ENCODE results near the gene PLEKHM2. TPM values are rescaled to one million over a fixed set of nuclear protein-coding genes. Genes with fewer than 3 reads are reported as not detected.

Gene PLEKHM2
- total RNA-seq, 2 donors from 2014 or later, result 54.8 to 72.8 TPM

- H3K27ac Mint-ChIP-seq, result no peak overlapping the region
- H3K27me3 Mint-ChIP-seq, result no peaks in the 10 kb centered on the region
- DNase-seq (no peak), ATAC-seq (no peak)
- no peaks in the 10 kb centered on the region for H3K36me3 Mint-ChIP-seq (ENCODE audit: low read depth)
- H3K4me1 Mint-ChIP-seq, result peaks cover 6% of the 10 kb centered on the region
- no peaks in the 10 kb centered on the region for H3K9me3 ChIP-seq (ENCODE audit: control insufficient read depth, low read length, poor library complexity, severe bottlenecking)
- H3K4me3 Mint-ChIP-seq, result no peak overlapping the region
These were observed 52.8 kb downstream of the PLEKHM2 start for GRCh38 chr1:15736892-15737261.

GRCh38 chr1:15737324-15738319, 53.5 kb downstream of the PLEKHM2 start:
- H3K9me3 ChIP-seq (ENCODE audit: control insufficient read depth, low read length, poor library complexity, severe bottlenecking), result no peaks in the 10 kb centered on the region
- Mint-ChIP-seq H3K4me1 (peaks cover 6% of the 10 kb centered on the region), H3K27ac (peak overlapping the region; percentile 9), H3K4me3 (no peak overlapping the region), H3K27me3 (no peaks in the 10 kb centered on the region), H3K36me3 (ENCODE audit: low read depth) (no peaks in the 10 kb centered on the region)
- ATAC-seq (no peak), DNase-seq (no peak)

DNA sequence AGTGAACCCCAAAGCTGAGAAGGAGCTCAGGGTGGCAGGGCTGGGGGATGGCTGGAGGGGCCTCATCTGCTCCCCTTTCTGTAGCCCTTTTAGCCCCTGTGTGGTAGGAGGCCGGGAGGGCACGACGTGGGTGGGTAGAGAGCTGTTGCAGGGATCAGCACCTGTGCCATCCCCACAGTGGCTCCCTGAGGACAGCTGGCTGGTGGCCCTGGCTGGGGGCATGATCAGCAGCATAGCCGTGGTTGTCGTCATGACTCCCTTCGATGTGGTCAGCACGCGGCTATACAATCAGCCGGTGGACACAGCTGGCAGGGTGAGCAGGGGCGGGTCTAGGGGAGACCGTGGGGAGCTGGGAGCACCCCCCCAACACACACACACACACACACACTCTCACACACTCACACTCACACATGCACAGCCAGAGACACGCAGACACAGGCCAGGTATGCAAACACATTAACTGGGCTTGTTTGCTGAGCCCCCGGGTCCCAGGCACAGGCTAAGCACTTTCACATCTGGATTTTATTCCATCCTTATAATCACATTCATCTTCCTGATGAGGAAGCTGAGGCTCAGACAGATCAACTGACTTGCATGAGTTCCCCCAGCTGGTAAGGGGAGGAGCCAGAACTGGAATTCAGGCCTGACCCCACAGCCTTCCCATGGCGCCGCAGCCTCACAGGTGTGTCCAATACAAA, 54.4 kb downstream of the PLEKHM2 start:
- Mint-ChIP-seq H3K4me1 (peaks cover 6% of the 10 kb centered on the region), H3K36me3 (ENCODE audit: low read depth) (no peaks in the 10 kb centered on the region), H3K4me3 (no peak overlapping the region), H3K27me3 (no peaks in the 10 kb centered on the region), H3K27ac (no peak overlapping the region)
- H3K9me3 ChIP-seq (ENCODE audit: control insufficient read depth, low read length, poor library complexity, severe bottlenecking), result no peaks in the 10 kb centered on the region
- DNase-seq, result no peak
- no peak for ATAC-seq

DNA sequence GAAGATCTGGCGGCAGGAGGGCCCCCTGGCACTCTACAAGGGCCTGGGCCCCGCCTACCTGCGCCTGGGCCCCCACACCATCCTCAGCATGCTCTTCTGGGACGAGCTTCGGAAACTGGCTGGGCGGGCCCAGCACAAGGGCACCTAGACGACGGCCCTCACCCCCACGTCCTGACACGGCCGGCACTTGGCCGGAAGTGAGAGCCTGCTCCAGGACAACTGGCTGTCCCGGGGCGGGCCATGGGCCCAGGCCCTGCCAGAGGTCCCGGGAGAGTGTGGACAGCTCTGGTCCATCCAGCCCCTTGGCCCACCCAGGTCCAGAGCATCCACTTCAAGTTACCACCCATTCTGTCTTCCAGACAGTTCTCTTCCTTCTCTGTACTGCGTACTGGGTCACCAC, 55.1 kb downstream of the PLEKHM2 start:
- no peaks in the 10 kb centered on the region for H3K9me3 ChIP-seq (ENCODE audit: control insufficient read depth, low read length, poor library complexity, severe bottlenecking)
- peaks cover 6% of the 10 kb centered on the region for H3K4me1 Mint-ChIP-seq
- DNase-seq (no peak), ATAC-seq (no peak)
- H3K27ac Mint-ChIP-seq, result no peak overlapping the region
- H3K36me3 Mint-ChIP-seq (ENCODE audit: low read depth), result no peaks in the 10 kb centered on the region
- H3K4me3 Mint-ChIP-seq, result no peak overlapping the region
- H3K27me3 Mint-ChIP-seq, result no peaks in the 10 kb centered on the region

GRCh38 chr1:15739745-15740144, 55.6 kb downstream of the PLEKHM2 start:
- DNase-seq (no peak), ATAC-seq (no peak)
- no peaks in the 10 kb centered on the region for H3K36me3 Mint-ChIP-seq (ENCODE audit: low read depth)
- no peak overlapping the region for H3K27ac Mint-ChIP-seq
- no peak overlapping the region for H3K4me3 Mint-ChIP-seq
- peaks cover 8% of the 10 kb centered on the region for H3K4me1 Mint-ChIP-seq
- H3K27me3 Mint-ChIP-seq, result no peaks in the 10 kb centered on the region
- no peaks in the 10 kb centered on the region for H3K9me3 ChIP-seq (ENCODE audit: control insufficient read depth, low read length, poor library complexity, severe bottlenecking)

DNA sequence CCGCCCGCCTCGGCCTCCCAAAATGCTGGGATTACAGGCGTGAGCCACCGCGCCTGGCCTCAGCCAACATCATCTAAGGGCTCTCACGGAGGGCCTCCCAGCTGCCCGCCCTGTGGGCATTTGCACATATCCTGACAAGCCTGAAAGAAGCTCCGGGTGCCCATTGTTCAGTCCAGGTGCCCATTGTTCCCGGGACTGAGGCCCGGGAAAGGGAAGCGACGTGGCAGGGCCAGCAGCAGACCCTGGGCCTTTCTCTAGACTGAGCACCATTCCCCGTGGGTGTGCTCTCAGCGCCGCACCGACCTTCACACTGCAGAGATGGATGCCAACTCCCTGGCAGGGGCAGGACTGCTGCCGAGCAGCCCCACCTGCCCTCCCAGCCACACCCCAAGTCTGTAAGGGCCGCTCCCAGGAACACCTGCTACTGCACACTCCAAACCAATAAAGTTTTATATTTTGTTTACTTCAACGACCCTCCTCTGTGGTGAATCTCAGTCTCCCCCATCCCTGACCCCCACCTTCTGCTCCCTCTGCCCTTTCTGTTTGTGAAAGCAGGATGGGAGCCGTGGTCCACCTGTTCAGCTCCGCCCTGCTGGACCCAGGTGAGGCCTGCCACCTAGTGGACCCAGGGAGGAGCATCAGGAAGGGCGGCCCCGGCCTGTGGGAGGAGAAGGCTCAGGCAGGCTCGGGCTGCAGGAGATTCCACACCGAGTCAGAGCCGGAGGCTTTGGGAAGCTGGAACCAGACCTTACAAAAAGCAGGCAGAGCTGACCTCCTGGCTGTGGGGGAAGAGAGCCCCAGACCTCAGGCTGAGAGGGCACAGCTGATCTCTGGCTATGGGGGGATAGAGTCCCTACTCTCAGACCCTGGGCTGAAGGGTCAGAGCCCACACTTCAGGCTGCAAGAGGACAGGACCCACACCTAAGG, 57.1 kb downstream of the PLEKHM2 start:
- ATAC-seq (peak; percentile 82), DNase-seq (peak; percentile 31 to 57 (median 37))
- H3K9me3 ChIP-seq (ENCODE audit: control insufficient read depth, low read length, poor library complexity, severe bottlenecking), result no peaks in the 10 kb centered on the region
- H3K27me3 Mint-ChIP-seq, result no peaks in the 10 kb centered on the region
- H3K4me1 Mint-ChIP-seq, result peaks cover 8% of the 10 kb centered on the region
- H3K27ac Mint-ChIP-seq, result peak overlapping the region; percentile 77
- H3K36me3 Mint-ChIP-seq (ENCODE audit: low read depth), result no peaks in the 10 kb centered on the region
- H3K4me3 Mint-ChIP-seq, result no peak overlapping the region

DNA sequence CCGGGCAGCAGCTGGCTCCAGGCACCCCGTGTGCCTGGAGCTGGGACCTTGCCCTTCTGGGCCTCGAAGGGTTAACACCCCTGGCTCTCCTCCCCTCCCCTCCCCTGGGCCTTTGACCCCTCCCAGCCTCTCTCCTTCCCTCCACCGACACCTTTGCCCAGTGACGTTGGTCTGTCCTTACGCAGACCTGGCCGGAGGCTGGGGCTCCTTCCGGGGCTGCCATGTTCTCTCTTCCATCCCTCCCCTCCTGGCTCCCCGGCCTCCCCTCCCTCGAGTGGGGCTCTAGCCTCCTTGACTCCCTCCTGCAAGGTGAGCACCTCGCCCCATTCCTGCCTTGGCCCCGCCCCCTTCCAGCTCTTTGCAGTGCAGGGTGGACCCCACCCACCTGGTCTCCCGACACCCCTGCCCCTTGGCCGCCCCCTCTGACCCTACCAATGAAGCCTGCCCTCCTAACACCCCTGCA, 58.2 kb downstream of the PLEKHM2 start, which contains the start of gene TMEM82:
TMEM82 (plus strand) TSS at position 161 of the 463 bp plus-strand sequence; CDS start at position 222, 61 bp downstream.
- H3K27ac Mint-ChIP-seq, result peak within 1 kb of the TSS; percentile 77
- H3K27me3 Mint-ChIP-seq, result no peaks in the 10 kb centered on the region

DNA sequence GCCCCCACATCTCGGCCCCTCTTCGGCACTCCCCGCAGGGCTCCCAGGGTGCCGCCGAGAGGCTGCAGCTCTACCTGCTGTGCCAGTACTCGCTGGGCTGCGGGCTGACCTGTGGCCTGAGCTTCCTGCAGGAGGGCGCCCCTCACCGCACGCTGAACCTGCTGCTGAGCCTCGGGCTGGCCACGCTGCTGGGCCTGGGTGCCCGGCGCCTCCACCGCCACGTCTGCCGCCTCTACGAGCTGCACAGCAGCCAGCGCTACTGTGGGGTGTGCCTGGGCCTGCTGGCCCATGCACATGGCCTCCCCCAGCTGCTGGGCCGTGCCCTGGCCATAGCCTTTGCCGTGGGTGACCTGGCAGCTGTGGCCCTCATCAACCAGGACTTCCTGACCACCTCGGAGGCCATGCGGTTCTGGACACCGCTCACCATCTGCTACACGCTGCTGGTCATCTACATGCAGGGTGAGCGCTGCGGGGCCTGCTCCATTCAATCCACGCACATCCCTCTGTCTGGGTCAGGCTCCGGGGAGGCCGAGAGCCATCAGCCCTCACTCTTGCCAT, 60.1 kb downstream of the PLEKHM2 start:
- H3K4me1 Mint-ChIP-seq, result peaks cover 8% of the 10 kb centered on the region
- DNase-seq, result no peak
- no peak overlapping the region for H3K4me3 Mint-ChIP-seq
- no peaks in the 10 kb centered on the region for H3K36me3 Mint-ChIP-seq (ENCODE audit: low read depth)
- H3K27ac Mint-ChIP-seq, result no peak overlapping the region
- no peaks in the 10 kb centered on the region for H3K9me3 ChIP-seq (ENCODE audit: control insufficient read depth, low read length, poor library complexity, severe bottlenecking)
- ATAC-seq, result no peak
- H3K27me3 Mint-ChIP-seq, result no peaks in the 10 kb centered on the region

More for the DNA sequence above, 58.2 kb downstream of the PLEKHM2 start, which contains the start of gene TMEM82:
- no peak for DNase-seq
- H3K36me3 Mint-ChIP-seq (ENCODE audit: low read depth), result no peaks in the 10 kb centered on the region
- no peak within 1 kb of the TSS for H3K4me3 Mint-ChIP-seq
- peaks cover 8% of the 10 kb centered on the region for H3K4me1 Mint-ChIP-seq
- no peak for ATAC-seq
- no peaks in the 10 kb centered on the region for H3K9me3 ChIP-seq (ENCODE audit: control insufficient read depth, low read length, poor library complexity, severe bottlenecking)

DNA sequence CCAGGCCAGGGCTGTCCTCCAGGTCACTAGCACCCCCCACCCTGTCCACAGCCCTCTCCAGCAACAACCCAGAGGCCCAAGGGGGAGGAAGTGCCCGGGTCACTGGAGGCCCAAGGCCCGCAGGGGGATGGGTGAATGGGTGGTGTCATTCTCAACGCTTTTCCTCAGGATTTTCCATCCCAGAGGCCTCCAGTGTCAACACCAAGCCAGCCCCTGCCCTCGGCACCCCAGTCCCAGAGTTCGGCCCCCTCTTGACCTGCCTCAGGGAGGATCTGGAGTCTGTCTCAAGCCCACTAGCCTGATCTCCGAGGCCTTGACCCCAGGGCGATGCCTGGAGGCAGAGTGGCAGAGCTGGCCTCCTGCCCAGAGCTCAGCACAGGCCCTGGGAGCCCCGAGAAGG, 63.3 kb downstream of the PLEKHM2 start:
- Mint-ChIP-seq H3K4me3 (no peak overlapping the region), H3K27me3 (no peaks in the 10 kb centered on the region), H3K36me3 (ENCODE audit: low read depth) (no peaks in the 10 kb centered on the region), H3K4me1 (peaks cover 2% of the 10 kb centered on the region), H3K27ac (no peak overlapping the region)
- DNase-seq, result no peak
- ATAC-seq, result no peak
- H3K9me3 ChIP-seq (ENCODE audit: control insufficient read depth, low read length, poor library complexity, severe bottlenecking), result no peaks in the 10 kb centered on the region

- ATAC-seq, result no peak
- no peak for DNase-seq
- H3K9me3 ChIP-seq (ENCODE audit: control insufficient read depth, low read length, poor library complexity, severe bottlenecking), result no peaks in the 10 kb centered on the region
- no peaks in the 10 kb centered on the region for H3K27me3 Mint-ChIP-seq
- no peak overlapping the region for H3K27ac Mint-ChIP-seq
- no peaks in the 10 kb centered on the region for H3K36me3 Mint-ChIP-seq (ENCODE audit: low read depth)
- no peak overlapping the region for H3K4me3 Mint-ChIP-seq
- H3K4me1 Mint-ChIP-seq, result peaks cover 2% of the 10 kb centered on the region
These were observed 64.1 kb downstream of the PLEKHM2 start for GRCh38 chr1:15748264-15748663.

DNA sequence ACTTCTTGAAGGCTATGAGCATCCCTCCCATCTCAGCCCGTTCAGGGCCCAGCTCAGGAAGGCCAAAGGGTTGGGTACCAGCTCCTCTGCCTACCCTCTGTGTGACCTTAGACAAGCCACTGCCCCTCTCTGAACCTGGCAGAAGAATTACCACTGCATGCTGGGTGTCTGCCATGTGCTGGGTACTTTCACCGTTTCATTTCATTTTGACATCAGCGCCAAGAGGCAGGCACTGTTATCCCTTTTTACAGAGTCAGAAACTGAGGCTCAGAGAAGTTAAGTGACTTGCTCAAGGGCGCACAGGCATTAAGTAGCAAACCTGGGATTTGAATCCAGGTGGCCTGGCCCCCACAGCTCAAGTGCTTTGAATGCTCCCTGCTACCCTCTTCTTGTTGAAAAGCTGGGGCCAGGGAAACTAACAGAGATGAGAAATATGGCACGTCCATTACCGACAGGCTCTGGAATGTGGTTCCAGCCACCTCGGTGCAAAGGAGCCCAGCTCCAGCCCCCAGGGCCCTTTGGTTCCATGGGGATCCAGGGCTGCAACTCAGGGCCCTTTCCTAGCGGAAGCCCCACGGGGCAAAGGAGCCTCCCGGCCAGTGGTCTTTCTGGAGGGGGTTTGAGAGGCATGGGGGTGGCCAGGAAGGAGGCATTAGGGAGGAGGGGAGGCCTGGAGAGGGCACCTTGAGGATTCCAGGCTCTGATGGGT, 64.7 kb downstream of the PLEKHM2 start:
- Mint-ChIP-seq H3K27me3 (no peaks in the 10 kb centered on the region), H3K36me3 (ENCODE audit: low read depth) (no peaks in the 10 kb centered on the region), H3K4me1 (peaks cover 2% of the 10 kb centered on the region), H3K4me3 (no peak overlapping the region), H3K27ac (no peak overlapping the region)
- H3K9me3 ChIP-seq (ENCODE audit: control insufficient read depth, low read length, poor library complexity, severe bottlenecking), result no peaks in the 10 kb centered on the region
- no peak for ATAC-seq
- no peak for DNase-seq

Data from T-helper 17 cell (primary cell).